WTC11 (cell line): ENCODE measurements around the gene FEM1B. TPM values are rescaled to one million over a fixed set of nuclear protein-coding genes. Genes with fewer than 3 reads are reported as not detected.

Source experiments
- ATAC-seq: fragments of 200-7000 bp; cut with Tn5 transposase; 2 replicates; pipeline ENCODE4 v1.10.0; 2021; ENCODE audit warnings: mild to moderate bottlenecking, moderate library complexity
- CTCF ChIA-PET: fragments of 300-600 bp; sonication (Branson Sonifier 250); formaldehyde crosslinking; loops from one replicate; lab custom pipeline; 2021; ENCODE audit warnings: antibody characterized with exemption; lab: Charles Lee
- POLR2A ChIA-PET: fragments of 350-600 bp; sonication (Branson Sonifier 250); formaldehyde crosslinking; loops from one replicate; lab custom pipeline; 2021; ENCODE audit warnings: antibody characterized with exemption; lab: Charles Lee
- DNase-seq: peaks from one replicate; pipeline ENCODE4 v3.0.0; 2021; ENCODE audit warnings: low spot score
- H3K27ac Mint-ChIP-seq: 2 replicates; pipeline ENCODE4 v1.8.0; 2021; ENCODE audit warnings: mixed read lengths
- H3K27me3 Mint-ChIP-seq: 2 replicates; pipeline ENCODE4 v1.8.0; 2021; ENCODE audit warnings: low read depth, mild to moderate bottlenecking, moderate library complexity, mixed read lengths
- H3K36me3 Mint-ChIP-seq: 2 replicates; pipeline ENCODE4 v1.8.0; 2021; ENCODE audit warnings: mixed read lengths
- H3K4me1 Mint-ChIP-seq: 2 replicates; pipeline ENCODE4 v1.8.0; 2022; ENCODE audit warnings: mixed read lengths
- H3K4me3 Mint-ChIP-seq: 2 replicates; pipeline ENCODE4 v1.8.0; 2021; ENCODE audit warnings: mild to moderate bottlenecking, moderate library complexity, mixed read lengths
- H3K9me3 Mint-ChIP-seq: 2 replicates; pipeline ENCODE4 v1.8.0; 2021; ENCODE audit warnings: mixed read lengths
- CREB1 ChIP-seq: sonication (generic); formaldehyde crosslinking; IDR thresholded peaks from 2 replicates; pipeline ENCODE4 v1.8.0; 2023; ENCODE audit warnings: mild to moderate bottlenecking, missing genetic modification reagents
- EMX1 ChIP-seq: fragments of 250-450 bp; sonication (Bioruptor Pico); IDR thresholded peaks from 2 replicates; pipeline ENCODE4 v1.8.0; 2021; ENCODE audit warnings: mild to moderate bottlenecking
- FOXK1 ChIP-seq: sonication (generic); formaldehyde crosslinking; IDR thresholded peaks from 2 replicates; pipeline ENCODE4 v1.8.0; 2022; ENCODE audit warnings: mild to moderate bottlenecking, moderate library complexity, missing genetic modification reagents
- JAZF1 ChIP-seq: fragments of 250-450 bp; sonication (Bioruptor Pico); IDR thresholded peaks from 2 replicates; pipeline ENCODE4 v1.9.0; 2021; ENCODE audit warnings: moderate library complexity, mild to moderate bottlenecking, inconsistent platforms
- NR2C2 ChIP-seq: sonication (generic); formaldehyde crosslinking; IDR thresholded peaks from 2 replicates; pipeline ENCODE4 v1.8.0; 2022; ENCODE audit warnings: mild to moderate bottlenecking, missing genetic modification reagents
- PREB ChIP-seq: sonication (generic); formaldehyde crosslinking; IDR thresholded peaks from 2 replicates; pipeline ENCODE4 v1.8.1; 2022; ENCODE audit warnings: mild to moderate bottlenecking, missing genetic modification reagents, moderate library complexity, borderline replicate concordance
- SMAD4 ChIP-seq: sonication (generic); formaldehyde crosslinking; IDR thresholded peaks from 2 replicates; pipeline ENCODE4 v1.8.0; 2022; ENCODE audit warnings: mild to moderate bottlenecking, missing genetic modification reagents
- SOX15 ChIP-seq: fragments of 250-450 bp; sonication (Bioruptor Pico); IDR thresholded peaks from 2 replicates; pipeline ENCODE4 v1.9.0; 2021; ENCODE audit warnings: mild to moderate bottlenecking
- TEAD4 ChIP-seq: sonication (generic); formaldehyde crosslinking; IDR thresholded peaks from 2 replicates; pipeline ENCODE4 v1.8.0; 2022; ENCODE audit warnings: mild to moderate bottlenecking, missing genetic modification reagents
- ZNF317 ChIP-seq: sonication (generic); formaldehyde crosslinking; IDR thresholded peaks from 2 replicates; pipeline ENCODE4 v1.8.1; 2023; ENCODE audit warnings: low read depth, mild to moderate bottlenecking, moderate library complexity, missing genetic modification reagents, borderline replicate concordance
- total RNA-seq: library from RNA; stranded (reverse); gene quantifications from 3 replicates; pipeline ENCODE4 v1.2.3, GENCODE V29; 2021
- TF ChIP-seq, protein P1 (sequence below): sonication (generic); formaldehyde crosslinking; IDR thresholded peaks from 2 replicates; pipeline ENCODE4 v1.8.0; 2023; ENCODE audit warnings: mild to moderate bottlenecking, missing genetic modification reagents
- TF ChIP-seq, protein P2 (sequence below): fragments of 250-450 bp; sonication (Bioruptor Pico); IDR thresholded peaks from 2 replicates; pipeline ENCODE4 v2.1.2; 2022; ENCODE audit warnings: mild to moderate bottlenecking, moderate library complexity
- TF ChIP-seq, protein P3 (sequence below): sonication (generic); formaldehyde crosslinking; IDR thresholded peaks from 2 replicates; pipeline ENCODE4 v1.8.1; 2022; ENCODE audit warnings: low read depth, mild to moderate bottlenecking, moderate library complexity, missing genetic modification reagents, borderline replicate concordance
- TF ChIP-seq, protein P4 (sequence below): sonication (generic); formaldehyde crosslinking; IDR thresholded peaks from 2 replicates; pipeline ENCODE4 v1.8.0; 2022; ENCODE audit warnings: mild to moderate bottlenecking, missing genetic modification reagents
- TF ChIP-seq, protein P5 (sequence below): sonication (generic); formaldehyde crosslinking; conservative IDR thresholded peaks from 2 replicates; pipeline ENCODE4 v1.8.1; 2022; ENCODE audit warnings: mild to moderate bottlenecking, missing genetic modification reagents
- TF ChIP-seq, protein P6 (sequence below): sonication (generic); formaldehyde crosslinking; IDR thresholded peaks from 2 replicates; pipeline ENCODE4 v1.8.1; 2022; ENCODE audit warnings: missing genetic modification reagents, borderline replicate concordance
- TF ChIP-seq, protein P7 (sequence below): sonication (generic); formaldehyde crosslinking; IDR thresholded peaks from 2 replicates; pipeline ENCODE4 v1.8.1; 2023; ENCODE audit warnings: mild to moderate bottlenecking, missing genetic modification reagents
- TF ChIP-seq, protein P8 (sequence below): sonication (generic); formaldehyde crosslinking; conservative IDR thresholded peaks from 2 replicates; pipeline ENCODE4 v1.8.1; 2023; ENCODE audit warnings: mild to moderate bottlenecking, low read depth, missing genetic modification reagents, moderate library complexity
- TF ChIP-seq, protein P9 (sequence below): sonication (generic); formaldehyde crosslinking; IDR thresholded peaks from 2 replicates; pipeline ENCODE4 v1.8.0; 2023; ENCODE audit warnings: missing genetic modification reagents

FEM1B gene
- total RNA-seq, 1 experiment from 2014 or later = 64.8 TPM

DNA sequence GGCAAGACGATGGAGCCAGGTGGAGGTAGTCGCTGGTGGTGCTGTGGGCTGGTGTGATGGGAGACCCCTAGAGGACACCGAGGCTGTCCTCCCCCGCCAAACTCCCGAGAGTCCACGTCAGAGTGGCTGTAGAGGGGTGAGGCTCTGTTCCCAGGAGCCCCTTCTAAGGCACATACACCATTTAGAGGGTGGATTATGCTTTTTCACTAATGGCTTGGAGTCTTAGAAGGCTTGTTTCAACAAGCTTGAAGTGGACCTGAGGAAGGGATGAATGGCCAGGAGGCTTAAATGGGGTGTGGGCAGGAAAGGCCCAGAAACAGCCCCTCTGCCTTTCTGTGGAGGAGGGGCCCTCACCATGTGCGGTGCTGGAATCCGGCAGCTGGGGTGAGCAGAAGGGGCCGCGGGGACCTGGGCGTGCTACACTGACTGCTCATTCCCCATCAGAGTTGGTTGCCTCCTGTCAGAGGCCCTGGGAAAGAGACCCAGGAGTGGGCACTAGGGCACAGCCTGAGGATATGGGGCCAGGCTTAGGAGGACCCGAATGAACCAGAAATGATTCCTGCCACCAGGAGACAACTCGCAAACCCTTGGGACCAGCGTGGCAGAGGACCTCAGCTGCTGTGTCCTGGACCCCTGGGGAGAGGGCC, 66.2 kb downstream of the FEM1B start (continued):
- TF ChIP-seq FOXK1 (CRISPR knock-in tag) (no peak), CREB1 (no peak), EMX1 (CRISPR knock-in tag) (no peak), SMAD4 (no peak)
- TF ChIP-seq, protein P1, sequence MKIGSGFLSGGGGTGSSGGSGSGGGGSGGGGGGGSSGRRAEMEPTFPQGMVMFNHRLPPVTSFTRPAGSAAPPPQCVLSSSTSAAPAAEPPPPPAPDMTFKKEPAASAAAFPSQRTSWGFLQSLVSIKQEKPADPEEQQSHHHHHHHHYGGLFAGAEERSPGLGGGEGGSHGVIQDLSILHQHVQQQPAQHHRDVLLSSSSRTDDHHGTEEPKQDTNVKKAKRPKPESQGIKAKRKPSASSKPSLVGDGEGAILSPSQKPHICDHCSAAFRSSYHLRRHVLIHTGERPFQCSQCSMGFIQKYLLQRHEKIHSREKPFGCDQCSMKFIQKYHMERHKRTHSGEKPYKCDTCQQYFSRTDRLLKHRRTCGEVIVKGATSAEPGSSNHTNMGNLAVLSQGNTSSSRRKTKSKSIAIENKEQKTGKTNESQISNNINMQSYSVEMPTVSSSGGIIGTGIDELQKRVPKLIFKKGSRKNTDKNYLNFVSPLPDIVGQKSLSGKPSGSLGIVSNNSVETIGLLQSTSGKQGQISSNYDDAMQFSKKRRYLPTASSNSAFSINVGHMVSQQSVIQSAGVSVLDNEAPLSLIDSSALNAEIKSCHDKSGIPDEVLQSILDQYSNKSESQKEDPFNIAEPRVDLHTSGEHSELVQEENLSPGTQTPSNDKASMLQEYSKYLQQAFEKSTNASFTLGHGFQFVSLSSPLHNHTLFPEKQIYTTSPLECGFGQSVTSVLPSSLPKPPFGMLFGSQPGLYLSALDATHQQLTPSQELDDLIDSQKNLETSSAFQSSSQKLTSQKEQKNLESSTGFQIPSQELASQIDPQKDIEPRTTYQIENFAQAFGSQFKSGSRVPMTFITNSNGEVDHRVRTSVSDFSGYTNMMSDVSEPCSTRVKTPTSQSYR (CRISPR knock-in tag) = no peak
- TF ChIP-seq, protein P2, sequence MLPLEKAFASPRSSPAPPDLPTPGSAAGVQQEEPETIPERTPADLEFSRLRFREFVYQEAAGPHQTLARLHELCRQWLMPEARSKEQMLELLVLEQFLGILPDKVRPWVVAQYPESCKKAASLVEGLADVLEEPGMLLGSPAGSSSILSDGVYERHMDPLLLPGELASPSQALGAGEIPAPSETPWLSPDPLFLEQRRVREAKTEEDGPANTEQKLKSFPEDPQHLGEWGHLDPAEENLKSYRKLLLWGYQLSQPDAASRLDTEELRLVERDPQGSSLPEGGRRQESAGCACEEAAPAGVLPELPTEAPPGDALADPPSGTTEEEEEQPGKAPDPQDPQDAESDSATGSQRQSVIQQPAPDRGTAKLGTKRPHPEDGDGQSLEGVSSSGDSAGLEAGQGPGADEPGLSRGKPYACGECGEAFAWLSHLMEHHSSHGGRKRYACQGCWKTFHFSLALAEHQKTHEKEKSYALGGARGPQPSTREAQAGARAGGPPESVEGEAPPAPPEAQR (CRISPR knock-in tag) = no peak
- TF ChIP-seq, protein P3, sequence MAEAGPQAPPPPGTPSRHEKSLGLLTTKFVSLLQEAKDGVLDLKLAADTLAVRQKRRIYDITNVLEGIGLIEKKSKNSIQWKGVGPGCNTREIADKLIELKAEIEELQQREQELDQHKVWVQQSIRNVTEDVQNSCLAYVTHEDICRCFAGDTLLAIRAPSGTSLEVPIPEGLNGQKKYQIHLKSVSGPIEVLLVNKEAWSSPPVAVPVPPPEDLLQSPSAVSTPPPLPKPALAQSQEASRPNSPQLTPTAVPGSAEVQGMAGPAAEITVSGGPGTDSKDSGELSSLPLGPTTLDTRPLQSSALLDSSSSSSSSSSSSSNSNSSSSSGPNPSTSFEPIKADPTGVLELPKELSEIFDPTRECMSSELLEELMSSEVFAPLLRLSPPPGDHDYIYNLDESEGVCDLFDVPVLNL (CRISPR knock-in tag) = no peak
- TF ChIP-seq, protein P4, sequence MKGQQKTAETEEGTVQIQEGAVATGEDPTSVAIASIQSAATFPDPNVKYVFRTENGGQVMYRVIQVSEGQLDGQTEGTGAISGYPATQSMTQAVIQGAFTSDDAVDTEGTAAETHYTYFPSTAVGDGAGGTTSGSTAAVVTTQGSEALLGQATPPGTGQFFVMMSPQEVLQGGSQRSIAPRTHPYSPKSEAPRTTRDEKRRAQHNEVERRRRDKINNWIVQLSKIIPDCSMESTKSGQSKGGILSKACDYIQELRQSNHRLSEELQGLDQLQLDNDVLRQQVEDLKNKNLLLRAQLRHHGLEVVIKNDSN (CRISPR knock-in tag) = no peak
- TF ChIP-seq, protein P5, sequence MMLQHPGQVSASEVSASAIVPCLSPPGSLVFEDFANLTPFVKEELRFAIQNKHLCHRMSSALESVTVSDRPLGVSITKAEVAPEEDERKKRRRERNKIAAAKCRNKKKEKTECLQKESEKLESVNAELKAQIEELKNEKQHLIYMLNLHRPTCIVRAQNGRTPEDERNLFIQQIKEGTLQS = no peak
- TF ChIP-seq, protein P6, sequence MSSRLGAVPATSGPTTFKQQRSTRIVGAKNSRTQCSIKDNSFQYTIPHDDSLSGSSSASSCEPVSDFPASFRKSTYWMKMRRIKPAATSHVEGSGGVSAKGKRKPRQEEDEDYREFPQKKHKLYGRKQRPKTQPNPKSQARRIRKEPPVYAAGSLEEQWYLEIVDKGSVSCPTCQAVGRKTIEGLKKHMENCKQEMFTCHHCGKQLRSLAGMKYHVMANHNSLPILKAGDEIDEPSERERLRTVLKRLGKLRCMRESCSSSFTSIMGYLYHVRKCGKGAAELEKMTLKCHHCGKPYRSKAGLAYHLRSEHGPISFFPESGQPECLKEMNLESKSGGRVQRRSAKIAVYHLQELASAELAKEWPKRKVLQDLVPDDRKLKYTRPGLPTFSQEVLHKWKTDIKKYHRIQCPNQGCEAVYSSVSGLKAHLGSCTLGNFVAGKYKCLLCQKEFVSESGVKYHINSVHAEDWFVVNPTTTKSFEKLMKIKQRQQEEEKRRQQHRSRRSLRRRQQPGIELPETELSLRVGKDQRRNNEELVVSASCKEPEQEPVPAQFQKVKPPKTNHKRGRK (CRISPR knock-in tag) = no peak

- ATAC-seq (no peak), DNase-seq (no peak)
- no peak overlapping the region for H3K4me3 Mint-ChIP-seq
- ChIA-PET CTCF (interaction anchor here (0.9 to 3.9 kb wide), 3 partner anchors 28 to 39 kb away, joined by 3 to 22 read pairs (median 4); no protein-coding TSS in a partner anchor), POLR2A (no interaction called here)
- TF ChIP-seq, protein P7, sequence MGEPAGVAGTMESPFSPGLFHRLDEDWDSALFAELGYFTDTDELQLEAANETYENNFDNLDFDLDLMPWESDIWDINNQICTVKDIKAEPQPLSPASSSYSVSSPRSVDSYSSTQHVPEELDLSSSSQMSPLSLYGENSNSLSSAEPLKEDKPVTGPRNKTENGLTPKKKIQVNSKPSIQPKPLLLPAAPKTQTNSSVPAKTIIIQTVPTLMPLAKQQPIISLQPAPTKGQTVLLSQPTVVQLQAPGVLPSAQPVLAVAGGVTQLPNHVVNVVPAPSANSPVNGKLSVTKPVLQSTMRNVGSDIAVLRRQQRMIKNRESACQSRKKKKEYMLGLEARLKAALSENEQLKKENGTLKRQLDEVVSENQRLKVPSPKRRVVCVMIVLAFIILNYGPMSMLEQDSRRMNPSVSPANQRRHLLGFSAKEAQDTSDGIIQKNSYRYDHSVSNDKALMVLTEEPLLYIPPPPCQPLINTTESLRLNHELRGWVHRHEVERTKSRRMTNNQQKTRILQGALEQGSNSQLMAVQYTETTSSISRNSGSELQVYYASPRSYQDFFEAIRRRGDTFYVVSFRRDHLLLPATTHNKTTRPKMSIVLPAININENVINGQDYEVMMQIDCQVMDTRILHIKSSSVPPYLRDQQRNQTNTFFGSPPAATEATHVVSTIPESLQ (CRISPR knock-in tag) = no peak
- TF ChIP-seq JAZF1 (CRISPR knock-in tag) (no peak), TEAD4 (no peak), NR2C2 (CRISPR knock-in tag) (no peak), PREB (CRISPR knock-in tag) (no peak), SOX15 (CRISPR knock-in tag) (no peak), ZNF317 (CRISPR knock-in tag) (no peak)
- TF ChIP-seq, protein P8, sequence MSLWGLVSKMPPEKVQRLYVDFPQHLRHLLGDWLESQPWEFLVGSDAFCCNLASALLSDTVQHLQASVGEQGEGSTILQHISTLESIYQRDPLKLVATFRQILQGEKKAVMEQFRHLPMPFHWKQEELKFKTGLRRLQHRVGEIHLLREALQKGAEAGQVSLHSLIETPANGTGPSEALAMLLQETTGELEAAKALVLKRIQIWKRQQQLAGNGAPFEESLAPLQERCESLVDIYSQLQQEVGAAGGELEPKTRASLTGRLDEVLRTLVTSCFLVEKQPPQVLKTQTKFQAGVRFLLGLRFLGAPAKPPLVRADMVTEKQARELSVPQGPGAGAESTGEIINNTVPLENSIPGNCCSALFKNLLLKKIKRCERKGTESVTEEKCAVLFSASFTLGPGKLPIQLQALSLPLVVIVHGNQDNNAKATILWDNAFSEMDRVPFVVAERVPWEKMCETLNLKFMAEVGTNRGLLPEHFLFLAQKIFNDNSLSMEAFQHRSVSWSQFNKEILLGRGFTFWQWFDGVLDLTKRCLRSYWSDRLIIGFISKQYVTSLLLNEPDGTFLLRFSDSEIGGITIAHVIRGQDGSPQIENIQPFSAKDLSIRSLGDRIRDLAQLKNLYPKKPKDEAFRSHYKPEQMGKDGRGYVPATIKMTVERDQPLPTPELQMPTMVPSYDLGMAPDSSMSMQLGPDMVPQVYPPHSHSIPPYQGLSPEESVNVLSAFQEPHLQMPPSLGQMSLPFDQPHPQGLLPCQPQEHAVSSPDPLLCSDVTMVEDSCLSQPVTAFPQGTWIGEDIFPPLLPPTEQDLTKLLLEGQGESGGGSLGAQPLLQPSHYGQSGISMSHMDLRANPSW = no peak
- TF ChIP-seq, protein P9, sequence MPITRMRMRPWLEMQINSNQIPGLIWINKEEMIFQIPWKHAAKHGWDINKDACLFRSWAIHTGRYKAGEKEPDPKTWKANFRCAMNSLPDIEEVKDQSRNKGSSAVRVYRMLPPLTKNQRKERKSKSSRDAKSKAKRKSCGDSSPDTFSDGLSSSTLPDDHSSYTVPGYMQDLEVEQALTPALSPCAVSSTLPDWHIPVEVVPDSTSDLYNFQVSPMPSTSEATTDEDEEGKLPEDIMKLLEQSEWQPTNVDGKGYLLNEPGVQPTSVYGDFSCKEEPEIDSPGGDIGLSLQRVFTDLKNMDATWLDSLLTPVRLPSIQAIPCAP (CRISPR knock-in tag) = no peak
- TF ChIP-seq, protein P4 (CRISPR knock-in tag) = no peak
- no peak overlapping the region for H3K27ac Mint-ChIP-seq
- peaks cover 16% of the 10 kb centered on the region for H3K4me1 Mint-ChIP-seq
- no peaks in the 10 kb centered on the region for H3K9me3 Mint-ChIP-seq
- no peaks in the 10 kb centered on the region for H3K36me3 Mint-ChIP-seq
- no peaks in the 10 kb centered on the region for H3K27me3 Mint-ChIP-seq
These were observed 67.1 kb downstream of the FEM1B start for GRCh38 chr15:68344600-68344999.
